Activated T-helper 1 cell treated with anti-CD3 and anti-CD28 coated beads, Interleukin-2, amount 50 U/mL, for 16 hours (primary cell): ENCODE results near the gene RPL35A.
"Not testable (repeated sequence)": the region's sequence is repeated elsewhere in the genome, so short reads cannot be mapped to it uniquely, and the experiment has no call there.

Source experiments
- DNase-seq, 2 donors: peaks; one replicate each; pipeline ENCODE4 v3.0.0-alpha.2; 2020; ENCODE audit warnings: low read depth in 1 of 2, low spot score in 1 of 2

RPL35A gene

DNA sequence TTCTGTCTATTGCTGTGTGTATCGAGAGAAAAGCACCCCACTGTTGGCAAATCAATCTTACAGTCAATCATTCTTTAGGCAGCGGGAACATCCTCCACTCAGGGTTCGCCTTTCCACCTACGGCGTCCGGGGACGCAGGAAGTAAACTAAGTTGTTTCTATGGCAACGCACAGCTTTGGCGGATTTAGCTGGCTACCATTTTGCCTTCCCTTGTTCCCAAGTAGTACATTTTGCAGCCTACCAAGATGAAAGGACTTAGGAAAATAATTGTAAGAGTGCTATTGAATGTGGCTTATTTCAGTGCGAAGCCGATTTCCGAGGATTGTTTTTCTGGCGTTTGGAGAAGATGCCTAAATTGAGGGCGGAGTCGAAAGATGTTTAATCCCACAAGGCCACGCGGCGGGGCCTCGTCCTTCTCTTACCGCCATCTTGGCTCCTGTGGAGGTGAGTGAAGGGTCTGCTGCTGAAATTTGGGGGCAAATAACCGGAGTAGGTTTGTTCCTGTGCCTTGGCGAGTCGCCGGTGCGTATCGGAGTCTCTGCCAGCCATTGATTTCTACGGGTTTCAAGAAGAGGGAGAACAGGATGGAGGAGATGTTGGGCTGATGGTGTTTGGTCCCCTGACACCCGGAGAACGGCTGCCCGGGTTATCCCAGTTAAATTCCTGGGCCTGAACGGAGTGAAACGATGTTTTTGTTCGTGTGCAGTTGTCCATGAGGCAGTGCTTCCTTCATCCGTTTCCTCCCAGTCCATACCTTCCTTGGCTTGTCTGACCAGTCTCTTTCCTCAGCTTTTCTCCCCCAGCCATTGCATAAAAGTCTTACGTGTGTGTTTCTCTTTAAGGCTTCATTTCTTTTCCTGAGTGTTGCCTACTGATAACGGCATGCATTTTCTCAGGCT is at the start of gene RPL35A:
Gene RPL35A (plus strand): TSS at position 413 of the 899 bp plus-strand sequence. CDS start 778 bp downstream, outside the sequence.
- DNase-seq: peak; percentile 65 to 71

DNA sequence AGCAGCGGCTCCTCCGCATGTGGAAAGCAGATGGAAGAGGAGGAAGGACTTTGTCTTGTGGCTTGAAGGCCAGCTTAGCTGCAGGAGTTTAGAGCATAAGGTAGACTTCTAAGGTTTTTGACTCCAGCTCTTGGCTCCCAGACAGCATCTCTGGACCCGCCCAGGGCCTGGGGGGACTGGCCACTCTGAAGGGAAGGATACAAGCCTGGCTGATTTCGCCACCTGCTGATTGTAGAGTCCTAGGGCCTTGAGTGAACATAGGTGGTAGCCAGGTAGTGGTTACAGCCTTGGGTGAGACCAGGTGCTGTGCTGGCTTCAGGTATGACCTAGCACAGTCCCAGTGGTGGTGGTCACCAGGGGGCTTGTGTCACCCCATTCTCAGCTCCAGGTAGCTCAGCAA is 48.4 kb upstream of the RPL35A start:
- no peak for DNase-seq

DNA sequence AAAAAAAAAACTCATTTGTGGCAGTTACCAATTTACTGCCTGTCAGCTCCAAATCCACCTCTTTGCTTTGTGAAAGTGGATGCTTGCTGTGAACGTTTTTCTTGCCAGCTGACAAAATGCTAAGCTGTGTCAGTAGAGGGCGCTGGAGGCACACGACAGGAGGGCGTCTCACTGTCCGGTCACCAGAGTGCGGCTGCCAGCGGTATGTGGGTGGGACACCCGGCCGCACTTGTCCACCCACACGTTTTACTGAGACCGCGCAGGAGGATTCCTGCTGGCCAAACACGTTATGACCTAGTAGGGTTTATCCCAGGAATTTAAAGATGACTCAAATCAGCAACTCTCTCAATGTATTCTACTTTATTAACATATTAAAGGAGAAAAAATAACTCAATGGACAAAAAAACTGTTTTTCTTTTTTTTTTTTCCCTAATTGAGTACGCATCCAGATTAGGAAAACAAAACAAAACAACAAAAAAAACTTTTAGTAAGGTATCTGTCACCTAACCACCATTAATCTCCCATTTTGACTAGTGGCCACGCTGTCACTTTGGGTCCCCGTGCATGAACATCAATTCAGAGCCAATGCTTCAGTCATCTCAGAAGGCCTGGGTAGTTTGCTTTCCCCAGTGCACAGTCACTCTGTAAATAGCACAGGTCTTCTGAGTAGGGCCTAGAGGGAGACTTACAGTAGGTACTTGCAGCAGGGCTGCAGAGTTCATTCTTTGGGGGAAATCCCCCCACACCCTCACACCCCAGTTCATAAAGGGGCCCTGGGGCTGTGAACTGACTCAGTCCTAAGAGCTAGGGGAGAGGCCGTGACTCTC is 43.8 kb upstream of the RPL35A start:
- peak; percentile 51 to 64 for DNase-seq

DNA sequence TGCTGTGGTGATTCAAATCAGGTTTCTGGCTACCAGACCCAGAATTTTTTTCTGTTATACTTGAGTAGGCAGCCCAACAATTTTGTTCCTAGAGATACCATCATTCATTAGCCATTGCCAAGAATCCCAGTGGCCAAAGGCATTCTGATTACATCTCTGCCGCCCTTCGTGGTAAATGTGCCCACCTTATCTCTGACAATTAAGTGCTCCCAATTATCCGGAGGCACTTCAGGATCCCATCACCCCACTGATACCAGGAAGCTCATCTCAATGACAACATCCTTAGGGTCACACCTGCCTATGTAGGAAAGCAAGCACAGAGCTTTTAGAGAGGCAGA is 43.2 kb upstream of the RPL35A start:
- DNase-seq: no peak

DNA sequence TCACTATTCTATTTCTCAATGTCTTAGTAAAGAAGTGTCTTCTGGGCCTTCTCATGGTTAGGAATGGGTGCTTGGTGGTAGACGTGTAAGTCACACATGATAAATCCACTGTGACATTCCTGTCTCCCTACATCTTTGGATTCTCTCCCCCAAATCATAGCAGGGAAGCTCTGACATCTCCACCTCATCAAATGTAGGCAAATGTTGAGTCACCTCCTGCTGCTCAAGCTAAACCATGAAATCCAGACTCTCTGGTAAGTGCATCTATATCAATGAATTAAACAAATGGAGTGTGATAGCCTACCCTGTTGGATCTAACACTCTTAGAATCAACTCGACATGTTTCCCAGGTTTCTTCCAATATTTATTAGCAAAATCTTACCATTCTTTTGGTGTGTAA is 42.8 kb upstream of the RPL35A start:
- DNase-seq: no peak

DNA sequence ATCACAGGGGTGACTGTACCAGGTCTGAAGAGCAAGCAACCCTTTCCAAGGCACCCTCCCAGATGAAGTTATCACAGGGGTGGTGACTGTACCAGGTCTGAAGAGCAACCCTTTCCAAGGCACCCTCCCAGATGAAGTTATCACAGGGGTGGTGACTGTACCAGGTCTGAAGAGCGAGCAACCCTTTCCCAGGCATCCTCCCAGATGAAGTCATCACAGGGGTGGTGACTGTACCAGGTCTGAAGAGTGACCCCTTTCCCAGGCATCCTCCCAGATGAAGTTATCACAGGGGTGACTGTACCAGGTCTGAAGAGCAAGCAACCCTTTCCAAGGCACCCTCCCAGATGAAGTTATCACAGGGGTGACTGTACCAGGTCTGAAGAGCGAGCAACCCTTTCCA is 41.4 kb upstream of the RPL35A start:
- DNase-seq: not testable (repeated sequence)

DNA sequence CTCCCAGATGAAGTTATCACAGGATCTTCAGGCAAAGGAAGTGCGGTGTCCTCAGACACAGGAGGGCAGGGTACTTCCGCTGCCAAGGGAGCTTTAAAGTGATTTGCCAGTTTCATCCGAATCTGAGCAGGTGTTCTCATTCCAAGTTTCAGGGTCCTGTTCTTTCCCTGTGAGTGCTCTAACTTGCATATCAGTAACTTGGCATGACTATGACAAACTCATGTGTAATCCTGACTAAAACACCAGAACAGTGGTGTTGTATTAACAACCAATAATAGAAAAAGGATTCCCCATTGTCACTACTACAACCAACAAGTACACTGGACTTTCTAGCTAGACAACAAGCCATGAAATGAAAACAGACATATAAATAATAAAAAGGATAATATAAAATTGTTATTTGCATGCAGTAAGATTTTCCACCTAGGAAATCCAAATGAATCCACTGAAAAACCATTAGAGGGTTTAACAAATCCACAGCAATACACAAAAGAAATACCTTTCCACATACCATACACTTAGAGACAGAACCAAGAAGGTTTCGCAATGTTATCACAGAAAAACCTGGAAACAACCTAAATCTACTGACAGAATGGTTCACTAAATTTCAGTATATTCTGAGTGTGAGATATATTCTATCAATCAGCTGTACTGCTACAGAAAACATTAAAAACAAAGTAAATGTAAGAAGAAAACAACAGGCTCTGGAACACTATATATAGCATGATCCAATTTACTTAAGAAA is 40.9 kb upstream of the RPL35A start:
- DNase-seq: no peak

DNA sequence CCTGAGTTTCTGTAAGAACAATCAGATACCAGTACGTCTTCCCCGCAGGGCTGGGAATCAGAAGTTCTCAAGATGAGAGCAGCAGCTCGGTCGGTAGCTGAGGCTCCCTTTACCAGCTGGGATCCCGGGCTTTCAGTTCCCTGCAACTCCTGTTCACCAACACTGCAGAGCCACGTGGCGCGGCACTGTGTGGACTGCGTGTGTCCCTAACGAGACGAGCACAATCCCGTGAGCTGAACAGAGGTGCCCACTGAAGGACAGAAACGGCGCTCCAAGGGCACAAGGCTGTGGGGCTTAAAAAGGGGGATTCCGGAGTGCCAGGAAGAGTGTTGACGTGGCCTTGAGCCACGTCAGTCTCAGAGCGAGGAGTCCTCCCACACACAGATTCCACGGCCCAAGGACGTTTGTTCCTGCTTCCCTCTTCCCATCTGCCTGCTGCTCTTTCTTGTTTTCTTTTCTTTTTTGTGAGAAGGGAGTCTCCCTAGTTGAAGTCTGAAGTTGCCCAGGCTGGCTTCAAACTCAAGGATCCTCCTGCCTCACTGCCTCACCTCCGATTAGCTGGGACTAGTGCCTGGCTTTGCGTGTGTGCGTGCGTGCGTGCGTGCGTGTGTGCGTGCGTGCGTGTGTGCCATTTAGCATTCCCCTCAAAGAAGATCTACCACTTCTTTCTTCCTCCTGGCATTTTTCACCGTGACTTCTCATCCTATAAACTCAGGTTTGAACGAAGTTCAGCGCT is 37.1 kb upstream of the RPL35A start:
- DNase-seq: no peak

DNA sequence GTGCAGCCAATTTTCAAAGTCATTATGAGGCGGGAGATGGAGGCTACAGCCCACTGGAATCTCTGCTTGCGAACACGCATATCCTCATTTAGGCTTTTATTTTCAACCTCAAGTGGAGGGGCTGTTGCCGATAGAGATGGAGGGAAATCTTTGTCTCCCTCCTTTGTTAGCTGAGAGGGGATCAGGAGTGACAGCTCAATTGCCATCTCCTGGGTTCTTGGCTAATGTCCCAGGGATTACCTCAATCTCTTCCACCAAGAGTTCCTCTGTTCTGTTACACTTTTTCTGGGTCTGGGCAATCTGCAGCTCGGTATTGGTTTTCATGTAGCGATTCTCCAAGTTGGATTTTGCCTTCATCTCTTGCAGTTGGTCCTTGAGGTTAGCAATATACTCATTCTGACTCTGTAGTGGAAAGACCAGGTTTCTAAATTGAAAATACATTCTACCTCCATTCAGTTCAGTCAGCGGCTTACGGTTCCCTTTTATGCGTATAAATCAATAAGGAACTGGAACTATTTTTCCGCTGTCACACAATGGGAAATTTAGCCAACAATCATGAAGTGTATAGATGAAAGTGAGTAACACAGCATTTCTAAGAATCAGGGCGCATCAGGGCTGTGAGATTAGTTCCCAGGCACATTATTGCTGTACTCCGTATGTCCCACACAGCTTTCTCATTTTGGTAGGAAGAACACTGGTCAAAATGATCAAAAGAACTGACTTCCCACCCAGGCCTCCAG is 36.2 kb upstream of the RPL35A start:
- no peak for DNase-seq

DNA sequence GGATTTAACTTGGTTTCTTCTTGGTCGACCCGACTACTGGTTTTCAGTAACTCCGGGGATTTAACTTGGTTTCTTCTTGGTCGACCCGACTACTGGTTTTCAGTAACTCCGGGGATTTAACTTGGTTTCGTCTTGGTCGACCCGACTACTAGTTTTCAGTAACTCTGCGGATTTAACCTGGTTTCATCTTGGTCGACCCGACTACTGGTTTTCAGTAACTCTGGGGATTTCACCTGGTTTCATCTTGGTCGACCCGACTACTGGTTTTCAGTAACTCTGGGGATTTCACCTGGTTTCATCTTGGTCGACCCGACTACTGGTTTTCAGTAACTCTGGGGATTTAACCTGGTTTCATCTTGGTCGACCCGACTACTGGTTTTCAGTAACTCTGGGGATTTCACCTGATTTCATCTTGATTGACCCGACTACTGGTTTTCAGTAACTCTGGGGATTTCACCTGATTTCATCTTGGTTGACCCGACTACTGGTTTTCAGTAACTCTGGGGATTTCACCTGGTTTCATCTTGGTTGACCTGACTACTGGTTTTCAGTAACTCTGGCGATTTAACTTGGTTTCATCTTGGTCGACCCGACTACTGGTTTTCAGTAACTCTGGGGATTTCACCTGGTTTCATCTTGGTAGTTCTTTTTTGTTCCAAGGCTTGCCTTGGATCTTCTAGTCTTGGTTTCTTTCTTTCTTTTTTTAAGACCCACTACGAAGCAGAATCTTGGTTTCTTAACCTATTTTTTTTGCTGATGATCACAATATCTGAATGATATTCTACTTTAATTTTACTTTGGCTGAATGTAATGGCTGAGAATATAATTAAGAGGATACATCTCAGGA is 28.3 kb upstream of the RPL35A start:
- not testable (repeated sequence) for DNase-seq

DNA sequence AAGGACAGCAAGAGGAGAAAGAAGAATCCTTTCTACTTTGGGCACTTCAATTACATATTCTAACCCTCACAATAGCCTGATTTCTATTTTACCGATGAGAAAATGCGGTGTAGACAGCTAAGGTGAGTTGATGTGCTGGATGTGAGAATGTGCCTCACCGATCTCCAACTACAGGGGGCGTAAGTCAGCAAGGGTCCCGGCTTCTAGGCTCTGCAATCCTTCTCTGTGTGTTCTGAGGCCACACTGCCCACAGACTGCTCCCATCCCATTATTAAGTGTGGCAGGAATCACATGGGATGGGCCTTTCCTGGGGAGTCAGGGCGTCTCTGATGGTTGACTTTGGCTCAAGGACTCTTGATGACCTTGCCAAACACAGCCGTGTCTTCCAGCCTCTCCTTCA is 23.6 kb upstream of the RPL35A start:
- no peak for DNase-seq

DNA sequence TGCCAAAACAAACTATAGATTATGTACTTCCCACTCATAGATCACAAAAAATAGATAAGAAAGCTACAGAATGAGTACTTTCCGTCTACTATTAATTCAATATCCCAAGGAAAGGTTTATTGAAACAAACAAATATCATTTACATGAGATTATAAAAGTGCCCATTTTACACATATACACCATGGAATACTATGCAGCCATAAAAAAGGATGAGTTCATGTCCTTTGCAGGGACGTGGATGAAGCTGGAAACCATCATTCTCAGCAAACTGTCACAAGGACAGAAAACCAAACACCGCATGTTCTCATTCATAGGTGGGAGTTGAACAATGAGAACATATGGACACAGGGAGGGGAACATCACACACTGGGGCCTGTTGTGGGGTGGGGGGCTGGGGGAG is 22.4 kb upstream of the RPL35A start:
- not testable (repeated sequence) for DNase-seq

DNA sequence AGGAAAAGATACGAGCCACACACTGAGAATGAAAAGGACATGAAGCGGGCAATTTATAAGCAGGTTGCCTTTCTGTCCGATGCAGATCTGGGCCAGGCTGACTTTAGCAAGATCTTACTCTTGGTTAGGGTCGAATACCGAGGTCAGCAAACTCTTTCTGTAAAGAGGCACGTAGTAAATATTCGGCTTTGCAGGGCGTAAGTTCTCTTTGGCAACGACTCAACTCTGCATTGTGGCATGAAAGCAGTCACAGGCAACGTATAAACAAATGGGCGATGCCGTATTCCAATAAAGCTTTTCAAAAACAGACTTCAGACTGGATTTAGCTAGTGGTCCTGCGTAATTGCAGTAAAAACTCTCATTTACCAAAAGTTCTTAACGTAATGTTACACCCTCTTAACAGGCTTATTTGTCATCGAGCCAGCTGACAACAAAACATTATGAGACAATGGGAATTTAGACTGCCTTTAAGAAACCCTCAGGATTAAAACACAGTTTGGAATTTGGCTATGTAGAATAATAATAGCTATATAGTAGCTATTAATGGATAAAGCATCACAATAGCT is 13.1 kb upstream of the RPL35A start:
- DNase-seq: no peak

DNA sequence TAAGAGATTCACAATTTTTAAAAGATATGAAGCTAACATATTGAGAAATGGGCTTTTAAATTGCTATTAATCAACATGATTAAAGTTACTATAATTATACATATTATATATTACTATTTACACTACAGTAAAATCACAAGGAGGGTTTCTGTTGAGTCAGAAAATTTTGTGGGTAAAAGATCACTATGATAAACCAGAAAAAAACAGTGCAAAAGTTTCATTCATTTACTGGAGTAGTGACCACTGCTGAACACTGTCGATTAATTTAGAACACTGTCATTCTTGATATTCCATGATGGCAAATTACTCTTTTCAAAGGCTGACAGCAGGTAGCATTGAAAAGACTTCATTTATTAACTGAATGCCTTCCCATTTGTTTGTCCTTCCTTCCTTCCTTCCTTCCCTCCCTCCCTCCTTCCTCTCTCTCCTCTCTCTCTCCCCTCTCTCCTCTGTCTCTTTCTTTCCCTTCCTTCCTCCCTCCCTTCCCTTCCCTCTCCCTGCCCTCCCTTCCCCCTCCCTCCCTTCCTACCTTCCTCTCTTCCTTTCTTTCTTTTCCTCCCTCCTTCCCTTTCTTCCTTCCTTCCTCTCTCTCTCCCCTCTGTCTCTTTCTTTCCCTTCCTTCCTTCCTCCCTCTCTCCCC is 9.1 kb upstream of the RPL35A start:
- DNase-seq: no peak

DNA sequence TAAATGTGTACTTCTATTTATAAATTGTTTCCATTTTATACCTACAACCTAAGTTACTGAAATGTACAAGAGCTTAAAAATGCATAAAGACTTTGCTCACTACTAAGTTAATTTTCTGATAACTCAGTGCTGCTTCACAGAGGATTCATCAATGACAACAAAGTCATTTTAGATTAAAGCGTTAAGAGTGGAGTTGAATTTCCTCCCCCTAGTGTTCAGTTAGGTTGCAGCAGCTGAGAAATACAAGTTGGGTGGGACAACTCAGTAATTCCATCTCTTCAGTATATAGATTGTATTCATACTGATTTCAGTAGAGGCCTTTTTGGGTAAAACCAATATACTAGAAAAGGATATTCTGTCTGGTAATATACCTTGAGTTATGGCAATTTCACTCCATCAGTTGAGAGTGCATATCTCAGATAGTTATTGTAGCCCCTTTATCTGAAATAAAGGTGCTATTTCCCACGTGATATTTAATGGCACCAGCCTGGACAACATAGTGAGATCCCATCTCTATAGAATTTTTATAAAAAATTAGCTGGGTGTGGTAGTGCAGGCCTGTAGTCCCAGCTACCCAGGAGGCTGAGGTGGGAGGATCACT is 6.9 kb upstream of the RPL35A start:
- no peak for DNase-seq

DNA sequence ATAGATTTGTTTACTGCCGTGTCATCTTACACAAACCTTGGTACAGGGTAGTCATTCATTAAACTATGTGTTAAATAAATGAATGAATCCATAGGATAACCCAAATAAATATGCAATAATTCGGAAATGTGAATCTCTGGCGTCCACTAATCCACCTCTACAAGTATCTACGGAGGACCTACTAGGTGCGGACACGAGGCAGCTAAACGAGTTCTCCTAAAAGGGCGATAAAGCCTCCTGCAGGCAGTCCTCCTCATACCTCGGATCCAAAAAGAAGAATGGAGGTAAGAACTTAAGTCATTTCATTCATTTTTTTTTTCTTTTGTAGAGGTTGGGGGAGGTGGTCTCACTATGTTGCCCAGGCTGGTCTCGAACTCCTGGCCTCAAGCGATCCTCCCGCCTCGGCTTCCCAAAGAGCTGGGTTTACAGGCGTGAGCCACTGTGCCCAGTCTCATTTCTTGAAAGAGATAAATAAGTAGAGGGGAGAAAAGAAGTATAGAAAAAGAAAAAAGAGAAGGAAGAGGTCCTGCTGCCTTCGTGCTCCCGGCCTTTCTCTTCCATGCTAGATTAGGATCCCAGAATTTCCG is 706 bp upstream of the RPL35A start:
- DNase-seq: no peak

DNA sequence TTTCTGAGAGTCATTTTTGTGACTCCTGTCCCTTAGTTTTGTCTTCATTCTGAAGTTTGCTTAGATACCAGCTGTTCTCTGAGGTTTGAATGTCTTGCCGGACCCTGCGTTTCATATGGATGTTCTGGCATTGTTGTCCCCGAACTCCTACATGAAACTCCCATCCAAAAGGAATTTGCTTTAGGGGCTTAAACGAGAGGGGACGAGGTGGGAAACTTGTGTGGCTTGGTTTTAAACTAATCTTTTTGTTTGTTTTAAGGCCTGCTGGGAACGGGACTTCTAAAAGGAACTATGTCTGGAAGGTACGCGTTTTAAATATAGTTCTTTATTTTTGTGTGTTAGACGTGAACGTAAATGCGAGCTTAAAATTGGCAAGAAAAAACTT is 679 bp downstream of the RPL35A start:
- no peak for DNase-seq
